ENCODE data around the gene INCA1. TPM values are rescaled to one million over a fixed set of nuclear protein-coding genes. Genes with fewer than 3 reads are reported as not detected.

INCA1 gene
- polyA plus RNA-seq, 1 of the 3 experiments (the other 2 are of a cell fraction): 1.2 TPM

DNA sequence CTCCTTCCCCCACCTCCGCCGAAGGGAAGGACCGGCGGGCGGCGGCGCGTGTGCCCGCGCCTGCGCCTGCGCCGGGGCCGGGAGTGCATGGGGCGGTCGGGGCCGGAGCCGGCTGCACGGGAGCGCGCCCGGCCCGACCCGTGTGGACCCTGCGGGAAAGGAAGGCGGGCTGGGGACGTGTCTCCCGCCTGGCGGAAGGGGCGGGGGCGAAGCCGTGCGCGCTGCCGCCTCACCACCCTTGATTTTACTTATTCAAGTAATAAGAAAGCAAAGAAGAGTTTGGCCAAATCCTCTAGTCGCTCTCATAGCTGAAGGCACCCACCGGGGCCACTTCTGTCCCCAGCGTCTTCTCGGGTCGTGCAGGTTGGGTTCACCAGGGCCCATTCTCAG is 48.4 kb downstream of the INCA1 start (continued):
- TF ChIP-seq, protein P1, sequence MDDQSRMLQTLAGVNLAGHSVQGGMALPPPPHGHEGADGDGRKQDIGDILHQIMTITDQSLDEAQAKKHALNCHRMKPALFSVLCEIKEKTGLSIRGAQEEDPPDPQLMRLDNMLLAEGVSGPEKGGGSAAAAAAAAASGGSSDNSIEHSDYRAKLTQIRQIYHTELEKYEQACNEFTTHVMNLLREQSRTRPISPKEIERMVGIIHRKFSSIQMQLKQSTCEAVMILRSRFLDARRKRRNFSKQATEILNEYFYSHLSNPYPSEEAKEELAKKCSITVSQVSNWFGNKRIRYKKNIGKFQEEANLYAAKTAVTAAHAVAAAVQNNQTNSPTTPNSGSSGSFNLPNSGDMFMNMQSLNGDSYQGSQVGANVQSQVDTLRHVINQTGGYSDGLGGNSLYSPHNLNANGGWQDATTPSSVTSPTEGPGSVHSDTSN (IDR thresholded peaks at IDR 0.05): no peak

DNA sequence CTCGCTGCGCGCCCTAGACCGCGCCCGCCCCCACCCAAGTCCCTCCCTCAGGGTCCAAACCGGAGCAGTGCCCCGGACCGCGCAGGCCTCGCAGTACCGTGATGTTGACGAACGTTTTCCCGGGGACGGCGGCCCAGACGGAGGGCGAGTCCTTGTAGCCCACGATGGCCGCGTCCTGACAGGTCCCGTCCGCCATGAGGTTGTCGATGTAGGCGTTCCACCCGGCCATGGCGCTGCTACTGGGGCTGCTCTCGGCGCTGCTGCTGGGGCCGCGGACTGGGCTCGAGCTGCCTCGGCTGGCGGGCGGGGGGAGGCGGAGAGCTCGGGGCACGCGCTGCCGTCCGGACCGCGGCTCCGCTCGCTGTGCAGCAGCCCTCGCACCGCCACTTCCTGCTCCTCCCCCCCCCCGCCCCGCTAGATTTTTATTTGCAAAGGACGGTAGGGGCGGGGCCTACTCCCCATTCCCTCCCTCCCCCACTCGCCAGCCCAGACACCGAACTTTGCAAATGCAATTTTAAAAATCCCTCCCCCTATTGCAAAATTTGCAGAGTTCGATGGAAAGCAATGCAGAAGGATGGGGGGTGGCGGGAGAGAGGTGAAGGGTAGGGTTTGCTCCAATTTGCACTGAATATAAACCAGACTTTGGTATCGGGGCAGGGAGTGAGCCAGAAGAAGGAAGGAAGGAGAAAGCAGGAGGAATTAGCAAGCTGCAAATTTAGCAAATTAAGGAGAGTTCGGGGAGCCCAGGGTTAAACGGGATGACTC is 49.0 kb downstream of the INCA1 start, which contains the start of gene PFN1:
Gene PFN1 (minus strand): TSS at position 365 of the 765 bp plus-strand sequence. CDS start 136 bp downstream, at position 229.
- Histone ChIP-seq H3K9me2 (no peaks in the 10 kb centered on the region), H3K9ac (peak within 1 kb of the TSS; percentile 99), H3K4me2 (peak within 1 kb of the TSS; percentile 98), H3K27me3 (ENCODE audit: insufficient read depth) (no peaks in the 10 kb centered on the region), H3K27ac (ENCODE audit: low read depth in 2 of 2, low read length in 1 of 2) (peak within 1 kb of the TSS; percentile 97 to 100), H3K36me3 (replicated peaks in 1 of 2; ENCODE audit: control insufficient read depth in 1 of 2, insufficient read depth in 2 of 2, low read length in 1 of 2) (peaks cover 27 to 32% of the 10 kb centered on the region in 2 experiments), H3K4me3 (ENCODE audit: low read depth in 2 of 2, low read length in 1 of 2) (peak within 1 kb of the TSS; percentile 79 to 99), H4K20me1 (ENCODE audit: insufficient read depth) (peaks cover 39% of the 10 kb centered on the region), H3K79me2 (ENCODE audit: insufficient read depth) (peaks cover 76% of the 10 kb centered on the region), H3K4me1 (ENCODE audit: control insufficient read depth in 1 of 2, insufficient read depth in 2 of 2, low read depth in 1 of 2, low read length in 1 of 2) (peaks cover 30 to 46% of the 10 kb centered on the region in 2 experiments), H2AFZ (ENCODE audit: low read depth) (peak within 1 kb of the TSS; percentile 64; the same call in 1 of the 2 replicates), H3K9me3 (no peaks in the 10 kb centered on the region), H3F3A (replicated peaks; ENCODE audit: insufficient read depth) (peaks cover 62% of the 10 kb centered on the region)
- WGBS (ENCODE audit: low lambda C conversion rate): 2% methylated on average over 17 of the region's 59 CpGs
- ChIA-PET CTCF (interaction anchor here (0.5 to 1.2 kb wide), 5 partner anchors 8 to 1319 kb away, joined by 3 read pairs; partner anchors contain the start of genes INCA1, KIF1C, RNF167 and SLC25A11), POLR2A (interaction anchor here (0.7 to 4.3 kb wide), 3 partner anchors 19 to 49 kb away, joined by 4 to 32 read pairs (median 5); partner anchors contain the start of genes INCA1, KIF1C and SPAG7)
- DNase-seq: peak; percentile 92
- TF ChIP-seq USF2 (IDR thresholded peaks at IDR 0.05; ENCODE audit: borderline replicate concordance, low read depth, low read length) (no peak), SIN3A (IDR thresholded peaks at IDR 0.05; ENCODE audit: borderline replicate concordance, low read depth, low read length) (peak; percentile 33; the same call in 1 of the 2 replicates), POLR2AphosphoS5 (IDR thresholded peaks at IDR 0.05; ENCODE audit: low read depth, low read length) (peak; percentile 82), GABPA (IDR thresholded peaks at IDR 0.05; ENCODE audit: low read depth) (peak; percentile 52; the same call in 1 of the 2 replicates), EP300 (IDR thresholded peaks at IDR 0.05; ENCODE audit: borderline replicate concordance in 1 of 2, low read depth in 1 of 2, low read length in 1 of 2) (peak in 1 of 2 experiments; percentile 35; a peak in 1 of 4 replicates), REST (IDR thresholded peaks at IDR 0.05; ENCODE audit: low read depth, low read length) (no peak; the same call in 1 of the 2 replicates), TAF1 (IDR thresholded peaks at IDR 0.05; ENCODE audit: borderline replicate concordance, low read depth, low read length) (peak; percentile 95), TEAD4 (IDR thresholded peaks at IDR 0.05; ENCODE audit: borderline replicate concordance, insufficient read depth) (peak; percentile 16; the same call in 1 of the 2 replicates), MXI1 (IDR thresholded peaks at IDR 0.05; ENCODE audit: low read depth, low read length) (peak; percentile 32; the same call in 1 of the 2 replicates), RAD21 (IDR thresholded peaks at IDR 0.05; ENCODE audit: low read length) (no peak), CHD2 (IDR thresholded peaks at IDR 0.05; ENCODE audit: low read length, partially characterized antibody) (peak; percentile 78), ELF1 (IDR thresholded peaks at IDR 0.05) (peak; percentile 76)
- TF ChIP-seq, protein P2, sequence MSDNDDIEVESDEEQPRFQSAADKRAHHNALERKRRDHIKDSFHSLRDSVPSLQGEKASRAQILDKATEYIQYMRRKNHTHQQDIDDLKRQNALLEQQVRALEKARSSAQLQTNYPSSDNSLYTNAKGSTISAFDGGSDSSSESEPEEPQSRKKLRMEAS (IDR thresholded peaks at IDR 0.05; ENCODE audit: low read depth): peak; percentile 41
- TF ChIP-seq, protein P3, sequence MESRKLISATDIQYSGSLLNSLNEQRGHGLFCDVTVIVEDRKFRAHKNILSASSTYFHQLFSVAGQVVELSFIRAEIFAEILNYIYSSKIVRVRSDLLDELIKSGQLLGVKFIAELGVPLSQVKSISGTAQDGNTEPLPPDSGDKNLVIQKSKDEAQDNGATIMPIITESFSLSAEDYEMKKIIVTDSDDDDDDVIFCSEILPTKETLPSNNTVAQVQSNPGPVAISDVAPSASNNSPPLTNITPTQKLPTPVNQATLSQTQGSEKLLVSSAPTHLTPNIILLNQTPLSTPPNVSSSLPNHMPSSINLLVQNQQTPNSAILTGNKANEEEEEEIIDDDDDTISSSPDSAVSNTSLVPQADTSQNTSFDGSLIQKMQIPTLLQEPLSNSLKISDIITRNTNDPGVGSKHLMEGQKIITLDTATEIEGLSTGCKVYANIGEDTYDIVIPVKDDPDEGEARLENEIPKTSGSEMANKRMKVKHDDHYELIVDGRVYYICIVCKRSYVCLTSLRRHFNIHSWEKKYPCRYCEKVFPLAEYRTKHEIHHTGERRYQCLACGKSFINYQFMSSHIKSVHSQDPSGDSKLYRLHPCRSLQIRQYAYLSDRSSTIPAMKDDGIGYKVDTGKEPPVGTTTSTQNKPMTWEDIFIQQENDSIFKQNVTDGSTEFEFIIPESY (IDR thresholded peaks at IDR 0.05; ENCODE audit: borderline replicate concordance, low read depth): 0 out of 2 replicates have a peak, but pooled peaks have one; percentile 24
